Liver (tissue), 9 donors: ENCODE measurements around the gene CHRNA3. TPM values are rescaled to one million over a fixed set of nuclear protein-coding genes. Genes with fewer than 3 reads are reported as not detected.

ENCODE experiments used
- DNase-seq: peaks from one replicate; pipeline ENCODE4 v3.0.0-alpha.2; 2017; ENCODE audit warnings: low spot score
- H3K27ac ChIP-seq, 2 donors: one replicate each; pipeline ENCODE4 v1.7.0; 2013; ENCODE audit warnings: inconsistent platforms in 2 of 2, low read length in 2 of 2, control low read depth in 1 of 2, low read depth in 1 of 2, mild to moderate bottlenecking in 1 of 2
- H3K27me3 ChIP-seq, 4 donors: one replicate each; pipeline versions ENCODE4 v1.6.1 to v1.7.0; 2013; ENCODE audit warnings: low read length in 3 of 4, inconsistent platforms in 1 of 4, mild to moderate bottlenecking in 1 of 4, moderate library complexity in 1 of 4; ENCODE audit not compliant: control insufficient read depth in 4 of 4, insufficient read depth in 4 of 4
- H3K36me3 ChIP-seq, 4 donors: one replicate each; pipeline versions ENCODE4 v1.6.1 to v1.7.0; 2013; ENCODE audit warnings: low read length in 3 of 4, mild to moderate bottlenecking in 3 of 4, low read depth in 1 of 4, moderate library complexity in 1 of 4; ENCODE audit not compliant: control insufficient read depth in 4 of 4, insufficient read depth in 3 of 4
- H3K4me1 ChIP-seq, 4 donors: one replicate each; pipeline versions ENCODE4 v1.6.1 to v1.7.0; 2013; ENCODE audit warnings: low read length in 3 of 4, mild to moderate bottlenecking in 3 of 4, moderate library complexity in 1 of 4; ENCODE audit not compliant: control insufficient read depth in 4 of 4, insufficient read depth in 4 of 4
- H3K4me3 ChIP-seq, 3 donors: one replicate each; pipeline versions ENCODE4 v1.6.1 to v1.7.0; 2013; ENCODE audit warnings: low read length in 3 of 3, control low read depth in 1 of 3, low read depth in 1 of 3, mild to moderate bottlenecking in 1 of 3
- H3K9ac ChIP-seq, 2 donors: one replicate each; pipeline ENCODE4 v1.7.0; 2013; ENCODE audit warnings: low read length in 2 of 2, mild to moderate bottlenecking in 2 of 2, moderate library complexity in 2 of 2, control low read depth in 1 of 2, low read depth in 1 of 2
- H3K9me3 ChIP-seq, 4 donors: one replicate each; pipeline versions ENCODE4 v1.6.1 to v1.7.0; 2013; ENCODE audit warnings: low read length in 3 of 4; ENCODE audit not compliant: control insufficient read depth in 4 of 4
- ATF3 ChIP-seq: IDR thresholded peaks from 2 replicates; pipeline ENCODE4 v1.6.1; 2016; ENCODE audit warnings: antibody characterized with exemption
- CTCF ChIP-seq: fragments of 150-350 bp; IDR thresholded peaks from 2 replicates; pipeline ENCODE4 v1.5.1; 2017; ENCODE audit warnings: improper control_type of control experiment, low read depth, low read length; ENCODE audit not compliant: missing input control
- EGR1 ChIP-seq, 2 donors: IDR thresholded peaks; 2 replicates each; pipeline ENCODE4 v1.6.1; 2016 to 2018; ENCODE audit warnings: antibody characterized with exemption in 2 of 2, low read depth in 2 of 2
- FOXA1 ChIP-seq: IDR thresholded peaks from 2 replicates; pipeline ENCODE4 v1.6.1; 2016; ENCODE audit warnings: antibody characterized with exemption
- FOXA2 ChIP-seq: IDR thresholded peaks from 2 replicates; pipeline ENCODE4 v1.6.1; 2016; ENCODE audit warnings: antibody characterized with exemption
- GABPA ChIP-seq, 2 donors: IDR thresholded peaks in 1 of 2; conservative IDR thresholded peaks in 1 of 2; 2 replicates each; pipeline ENCODE4 v1.6.1; 2016; ENCODE audit warnings: antibody characterized with exemption in 2 of 2, mild to moderate bottlenecking in 1 of 2, moderate library complexity in 1 of 2
- HNF4A ChIP-seq, 2 donors: conservative IDR thresholded peaks; 2 replicates each; pipeline ENCODE4 v1.6.1; 2016; ENCODE audit warnings: antibody characterized with exemption in 2 of 2, mild to moderate bottlenecking in 2 of 2
- HNF4G ChIP-seq: IDR thresholded peaks from 2 replicates; pipeline ENCODE4 v1.6.1; 2016; ENCODE audit warnings: antibody characterized with exemption
- JUND ChIP-seq, 2 donors: IDR thresholded peaks; 2 replicates each; pipeline ENCODE4 v1.6.1; 2016; ENCODE audit warnings: antibody characterized with exemption in 2 of 2
- MAX ChIP-seq: IDR thresholded peaks from 2 replicates; pipeline ENCODE4 v1.6.1; 2016; ENCODE audit warnings: antibody characterized with exemption
- NR2F2 ChIP-seq: IDR thresholded peaks from 2 replicates; pipeline ENCODE4 v1.6.1; 2016; ENCODE audit warnings: antibody characterized with exemption
- RAD21 ChIP-seq, 2 donors: IDR thresholded peaks; 2 replicates each; pipeline ENCODE4 v1.6.1; 2016; ENCODE audit warnings: antibody characterized with exemption in 2 of 2, mild to moderate bottlenecking in 2 of 2
- REST ChIP-seq: IDR thresholded peaks from 2 replicates; pipeline ENCODE4 v1.6.1; 2016; ENCODE audit warnings: antibody characterized with exemption, mild to moderate bottlenecking
- RXRA ChIP-seq, 2 donors: IDR thresholded peaks; 2 replicates each; pipeline ENCODE4 v1.6.1; 2017 to 2018; ENCODE audit warnings: antibody characterized with exemption in 2 of 2, mild to moderate bottlenecking in 1 of 2
- SP1 ChIP-seq: IDR thresholded peaks from 2 replicates; pipeline ENCODE4 v1.6.1; 2018; ENCODE audit warnings: antibody characterized with exemption, mild to moderate bottlenecking
- TAF1 ChIP-seq: conservative IDR thresholded peaks from 2 replicates; pipeline ENCODE4 v1.6.1; 2016; ENCODE audit warnings: antibody characterized with exemption, mild to moderate bottlenecking
- YY1 ChIP-seq: IDR thresholded peaks from 2 replicates; pipeline ENCODE4 v1.6.1; 2016; ENCODE audit warnings: antibody characterized with exemption, mild to moderate bottlenecking
- ZBTB33 ChIP-seq: IDR thresholded peaks from 2 replicates; pipeline ENCODE4 v1.6.1; 2016; ENCODE audit warnings: antibody characterized with exemption
- WGBS: extraction: QIAGEN DNeasy Blood & Tissue Kit; methylation state at CpG from one replicate; pipeline ENCODE4 v1.1.7; 2013; 5-methylcytosine and 5-hydroxymethylcytosine counted together
- polyA plus RNA-seq, 2 donors: library from polyadenylated mRNA; stranded (reverse) in 1 of 2; unstranded in 1 of 2; fragments of 200-250 nt in 1 of 2; fragments of >200 nt in 1 of 2; fragmentation: Nextera tagmentation in 1 of 2; extraction: Ambion mirVana in 1 of 2; gene quantifications; one replicate each; pipeline versions ENCODE4 v1.2.1 to v1.2.3, GENCODE V29; 2013 to 2015
- total RNA-seq, 2 donors: library from RNA; depleted of rRNA; stranded (reverse); fragments of >200 nt; gene quantifications; one replicate each; pipeline ENCODE4 v1.2.3, GENCODE V29; 2014
- donor health status: healthy.
- donor health status: healthy.
- donor health status: healthy.
- donor health status: healthy.
- donor health status: healthy.

The CHRNA3 gene
- total and polyA plus RNA-seq, 4 donors, result not detected

- TF ChIP-seq SP1 (no peak), REST (no peak), EGR1 (IDR thresholded peaks at IDR 0.05; ENCODE audit: low read depth in 2 of 2) (no peak), RAD21 (IDR thresholded peaks at IDR 0.05) (no peak), JUND (IDR thresholded peaks at IDR 0.05) (no peak), MAX (no peak), NR2F2 (no peak), YY1 (no peak)
- no peaks in the 10 kb centered on the region for H3K9me3 ChIP-seq
- no peaks in the 10 kb centered on the region for H3K4me1 ChIP-seq
- no peaks in the 10 kb centered on the region for H3K36me3 ChIP-seq
- no peaks in the 10 kb centered on the region for H3K27me3 ChIP-seq
- H3K27ac ChIP-seq, result no peak overlapping the region
- no peak overlapping the region for H3K4me3 ChIP-seq
- H3K9ac ChIP-seq, result no peak overlapping the region
- DNase-seq, result no peak
- 91% methylated on average over 3 of the region's 3 CpGs for WGBS
These were observed 22.4 kb downstream of the CHRNA3 start for GRCh38 chr15:78598348-78598747.

- Histone ChIP-seq H3K9me3 (no peaks in the 10 kb centered on the region), H3K4me1 (no peaks in the 10 kb centered on the region), H3K36me3 (no peaks in the 10 kb centered on the region), H3K27me3 (no peaks in the 10 kb centered on the region), H3K9ac (no peak overlapping the region), H3K4me3 (no peak overlapping the region), H3K27ac (no peak overlapping the region)
- TF ChIP-seq TAF1 (no peak), JUND (IDR thresholded peaks at IDR 0.05) (no peak), MAX (no peak), GABPA (IDR thresholded peaks at IDR 0.05 in 1 of 2, conservative IDR thresholded peaks at IDR 0.05 in 1 of 2) (no peak), ATF3 (no peak), FOXA2 (no peak), HNF4G (no peak), YY1 (no peak), ZBTB33 (no peak), RAD21 (IDR thresholded peaks at IDR 0.05) (no peak), HNF4A (conservative IDR thresholded peaks at IDR 0.05) (no peak), NR2F2 (no peak), REST (no peak), FOXA1 (no peak), SP1 (no peak), RXRA (IDR thresholded peaks at IDR 0.05) (no peak), CTCF (no peak), EGR1 (IDR thresholded peaks at IDR 0.05; ENCODE audit: low read depth in 2 of 2) (no peak)
- DNase-seq, result no peak
- 92% methylated on average over 1 of the region's 1 CpG for WGBS
These were observed 23.2 kb downstream of the CHRNA3 start for GRCh38 chr15:78597583-78597982.
